ENCODE results near the gene PIK3R5.

DNA sequence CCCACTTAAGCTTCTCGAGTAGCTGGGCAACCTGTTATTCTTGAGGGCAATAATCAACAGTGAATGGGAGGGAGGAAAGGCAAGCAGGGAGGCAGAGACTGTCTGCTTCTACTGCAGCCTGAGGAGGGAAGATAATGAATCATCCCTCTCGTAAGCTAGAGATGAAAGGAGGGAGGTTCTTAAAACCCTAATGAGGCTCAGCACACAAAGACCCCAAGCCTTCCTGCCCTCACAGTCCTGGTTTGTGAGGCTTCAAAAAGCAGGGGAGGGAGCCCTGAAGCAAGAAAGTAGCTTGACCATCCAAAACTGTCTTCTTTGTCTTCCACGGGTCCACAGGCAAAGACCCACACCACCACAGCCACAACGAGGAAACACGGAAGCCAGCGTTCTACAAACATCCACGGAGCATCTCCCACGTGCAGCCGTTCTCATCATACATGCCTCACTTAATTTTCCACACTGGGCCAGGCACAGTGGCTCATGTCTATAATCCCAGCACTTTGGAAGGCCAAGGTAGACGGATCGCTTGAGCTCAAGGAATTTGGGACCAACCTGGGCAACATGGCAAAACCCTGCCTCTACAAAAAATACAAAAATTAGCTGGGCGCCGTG, 1.8 kb downstream of the PIK3R5 start:
- TF ChIP-seq POLR2AphosphoS5 (IDR thresholded peaks at IDR 0.05): no peak
- TF ChIP-seq POLR2A (IDR thresholded peaks at IDR 0.05): no peak
- TF ChIP-seq CTCF (IDR thresholded peaks at IDR 0.05): no peak
- TF ChIP-seq EP300 (IDR thresholded peaks at IDR 0.05): no peak

All from stomach (tissue), 4 donors.